ENCODE measurements around the gene CEBPB.
A peak's percentile ranks its signal among the peaks of the same experiment; 100 is the strongest.

CEBPB gene

DNA sequence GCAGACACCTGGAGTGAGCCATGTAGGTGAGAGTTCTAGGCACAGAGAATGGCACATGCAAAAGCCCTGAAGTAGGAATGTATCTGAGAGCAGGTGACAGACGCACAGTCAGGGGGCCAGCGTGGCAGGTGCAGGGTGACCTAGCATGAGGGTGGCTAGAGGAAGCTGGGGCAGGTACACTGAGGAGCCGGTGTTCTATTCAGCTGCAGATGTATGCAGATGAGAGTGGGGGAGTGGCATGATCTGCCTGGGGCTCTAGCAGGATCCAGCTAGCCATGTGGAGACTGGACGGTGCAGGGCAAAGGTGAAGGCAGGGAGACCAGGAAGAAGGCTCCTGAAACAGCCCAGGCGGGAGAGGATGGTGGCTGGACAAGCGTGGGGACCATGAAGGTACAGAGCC is 47.8 kb upstream of the CEBPB start:
- H3K36me3 ChIP-seq (ENCODE audit: control insufficient read depth, low read length), result peaks cover 46% of the 10 kb centered on the region
- no peaks in the 10 kb centered on the region for H3K9me3 ChIP-seq (ENCODE audit: control insufficient read depth, insufficient read depth, low read length)
- H3K27me3 ChIP-seq (ENCODE audit: control insufficient read depth, low read length), result no peaks in the 10 kb centered on the region
- H3K4me2 ChIP-seq (ENCODE audit: low read length), result no peak overlapping the region
- TF ChIP-seq, protein P1, sequence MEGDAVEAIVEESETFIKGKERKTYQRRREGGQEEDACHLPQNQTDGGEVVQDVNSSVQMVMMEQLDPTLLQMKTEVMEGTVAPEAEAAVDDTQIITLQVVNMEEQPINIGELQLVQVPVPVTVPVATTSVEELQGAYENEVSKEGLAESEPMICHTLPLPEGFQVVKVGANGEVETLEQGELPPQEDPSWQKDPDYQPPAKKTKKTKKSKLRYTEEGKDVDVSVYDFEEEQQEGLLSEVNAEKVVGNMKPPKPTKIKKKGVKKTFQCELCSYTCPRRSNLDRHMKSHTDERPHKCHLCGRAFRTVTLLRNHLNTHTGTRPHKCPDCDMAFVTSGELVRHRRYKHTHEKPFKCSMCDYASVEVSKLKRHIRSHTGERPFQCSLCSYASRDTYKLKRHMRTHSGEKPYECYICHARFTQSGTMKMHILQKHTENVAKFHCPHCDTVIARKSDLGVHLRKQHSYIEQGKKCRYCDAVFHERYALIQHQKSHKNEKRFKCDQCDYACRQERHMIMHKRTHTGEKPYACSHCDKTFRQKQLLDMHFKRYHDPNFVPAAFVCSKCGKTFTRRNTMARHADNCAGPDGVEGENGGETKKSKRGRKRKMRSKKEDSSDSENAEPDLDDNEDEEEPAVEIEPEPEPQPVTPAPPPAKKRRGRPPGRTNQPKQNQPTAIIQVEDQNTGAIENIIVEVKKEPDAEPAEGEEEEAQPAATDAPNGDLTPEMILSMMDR (IDR thresholded peaks at IDR 0.05; ENCODE audit: low read depth, low read length, poor library complexity, severe bottlenecking), result no peak
- H3K4me1 ChIP-seq (ENCODE audit: control insufficient read depth, low read length), result peaks cover 16% of the 10 kb centered on the region
- H3K4me3 ChIP-seq (ENCODE audit: low read length), result no peak overlapping the region
- H3K9me2 ChIP-seq (replicated peaks; ENCODE audit: control insufficient read depth, low read length), result no peaks in the 10 kb centered on the region
- no peaks in the 10 kb centered on the region for H3F3A ChIP-seq (ENCODE audit: control insufficient read depth, insufficient read depth)
- peaks cover 29% of the 10 kb centered on the region for H3K79me2 ChIP-seq (ENCODE audit: control insufficient read depth, low read length)
- no peaks in the 10 kb centered on the region for H4K20me1 ChIP-seq (ENCODE audit: control insufficient read depth, insufficient read depth, low read depth, low read length)
- H3K27ac ChIP-seq (ENCODE audit: low read depth, low read length), result no peak overlapping the region

DNA sequence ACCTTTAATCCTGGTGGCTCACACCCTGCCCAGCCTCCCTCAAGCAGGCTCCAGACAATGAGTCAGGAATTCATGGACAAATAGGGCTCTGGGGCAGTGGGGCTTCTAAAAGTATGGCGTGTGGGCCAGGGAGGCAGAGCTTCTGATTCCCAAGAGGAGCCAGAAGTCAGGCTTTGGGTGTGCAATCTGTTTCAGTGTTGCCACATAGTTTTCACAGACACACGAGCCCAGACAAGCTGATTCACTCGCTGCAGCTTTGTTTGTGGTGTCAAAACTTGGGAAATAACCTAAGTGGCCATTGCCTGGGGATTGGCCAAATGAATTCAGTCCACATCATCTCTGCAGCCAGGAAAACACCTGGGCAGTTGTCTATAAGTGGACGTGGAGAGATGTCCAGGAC is 46.3 kb upstream of the CEBPB start:
- Histone ChIP-seq H3K4me1 (ENCODE audit: control insufficient read depth, low read length) (peaks cover 21% of the 10 kb centered on the region), H3K9me3 (ENCODE audit: control insufficient read depth, insufficient read depth, low read length) (no peaks in the 10 kb centered on the region), H3K79me2 (ENCODE audit: control insufficient read depth, low read length) (peaks cover 41% of the 10 kb centered on the region), H3K27ac (ENCODE audit: low read depth, low read length) (no peak overlapping the region), H3K4me2 (ENCODE audit: low read length) (no peak overlapping the region), H3F3A (ENCODE audit: control insufficient read depth, insufficient read depth) (no peaks in the 10 kb centered on the region), H3K27me3 (ENCODE audit: control insufficient read depth, low read length) (no peaks in the 10 kb centered on the region), H3K4me3 (ENCODE audit: low read length) (no peak overlapping the region), H3K9me2 (replicated peaks; ENCODE audit: control insufficient read depth, low read length) (no peaks in the 10 kb centered on the region), H3K36me3 (ENCODE audit: control insufficient read depth, low read length) (peaks cover 49% of the 10 kb centered on the region), H4K20me1 (ENCODE audit: control insufficient read depth, insufficient read depth, low read depth, low read length) (no peaks in the 10 kb centered on the region)
- TF ChIP-seq EZH2phosphoT487 (IDR thresholded peaks at IDR 0.05; ENCODE audit: borderline replicate concordance, low read length), result no peak
- TF ChIP-seq, protein P1 (IDR thresholded peaks at IDR 0.05; ENCODE audit: low read depth, low read length, poor library complexity, severe bottlenecking), result no peak

DNA sequence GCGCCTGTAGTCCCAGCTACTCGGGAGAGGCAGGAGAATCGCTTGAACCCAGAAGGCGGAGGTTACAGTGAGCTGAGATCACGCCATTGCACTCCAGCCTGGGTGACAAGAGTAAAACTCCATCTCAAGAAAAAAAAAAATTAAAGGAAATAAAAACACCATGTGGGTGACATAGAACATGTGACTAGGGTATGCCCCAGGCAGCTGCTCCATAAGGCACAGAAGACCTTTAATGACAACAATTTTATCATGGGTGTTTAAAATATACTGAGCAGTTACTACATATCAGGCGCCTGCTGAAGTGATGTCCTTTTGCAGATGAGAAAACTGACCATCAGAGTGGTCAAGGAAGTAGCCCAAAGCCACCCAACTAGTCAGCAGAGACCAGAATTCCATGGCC is 45.1 kb upstream of the CEBPB start:
- no peaks in the 10 kb centered on the region for H3K9me3 ChIP-seq (ENCODE audit: control insufficient read depth, insufficient read depth, low read length)
- no peak overlapping the region for H3K27ac ChIP-seq (ENCODE audit: low read depth, low read length)
- no peaks in the 10 kb centered on the region for H3K27me3 ChIP-seq (ENCODE audit: control insufficient read depth, low read length)
- no peaks in the 10 kb centered on the region for H3K9me2 ChIP-seq (replicated peaks; ENCODE audit: control insufficient read depth, low read length)
- TF ChIP-seq EZH2phosphoT487 (IDR thresholded peaks at IDR 0.05; ENCODE audit: borderline replicate concordance, low read length), result no peak
- TF ChIP-seq, protein P1 (IDR thresholded peaks at IDR 0.05; ENCODE audit: low read depth, low read length, poor library complexity, severe bottlenecking), result no peak
- H3K4me2 ChIP-seq (ENCODE audit: low read length), result no peak overlapping the region
- H4K20me1 ChIP-seq (ENCODE audit: control insufficient read depth, insufficient read depth, low read depth, low read length), result no peaks in the 10 kb centered on the region
- H3K4me1 ChIP-seq (ENCODE audit: control insufficient read depth, low read length), result peaks cover 21% of the 10 kb centered on the region
- peaks cover 52% of the 10 kb centered on the region for H3K79me2 ChIP-seq (ENCODE audit: control insufficient read depth, low read length)
- H3K36me3 ChIP-seq (ENCODE audit: control insufficient read depth, low read length), result peaks cover 52% of the 10 kb centered on the region
- no peak overlapping the region for H3K4me3 ChIP-seq (ENCODE audit: low read length)
- no peaks in the 10 kb centered on the region for H3F3A ChIP-seq (ENCODE audit: control insufficient read depth, insufficient read depth)

DNA sequence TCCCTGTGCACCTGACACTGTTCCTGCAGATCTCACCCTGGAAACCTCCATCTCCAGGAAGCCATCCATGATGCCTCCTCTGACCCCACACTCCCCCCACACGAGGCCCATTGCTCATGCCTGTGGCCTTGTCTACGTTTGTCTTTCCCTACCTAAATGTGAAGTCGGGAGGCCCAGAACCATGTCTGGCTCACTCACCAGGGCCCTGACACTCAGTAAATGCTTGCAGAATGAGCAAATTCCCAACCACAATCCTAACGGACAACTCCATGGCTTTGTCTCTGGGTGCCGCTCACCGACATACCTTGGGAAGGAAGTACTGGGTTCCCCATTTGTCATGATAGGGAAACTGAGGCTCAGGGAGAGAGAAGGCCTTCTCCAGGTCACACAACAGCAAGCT is 44.4 kb upstream of the CEBPB start:
- Histone ChIP-seq H3K9me3 (ENCODE audit: control insufficient read depth, insufficient read depth, low read length) (no peaks in the 10 kb centered on the region), H3K79me2 (ENCODE audit: control insufficient read depth, low read length) (peaks cover 57% of the 10 kb centered on the region), H3K36me3 (ENCODE audit: control insufficient read depth, low read length) (peaks cover 50% of the 10 kb centered on the region), H3K27ac (ENCODE audit: low read depth, low read length) (no peak overlapping the region), H3K4me2 (ENCODE audit: low read length) (peak overlapping the region; percentile 75), H3F3A (ENCODE audit: control insufficient read depth, insufficient read depth) (no peaks in the 10 kb centered on the region), H3K9me2 (replicated peaks; ENCODE audit: control insufficient read depth, low read length) (no peaks in the 10 kb centered on the region), H3K4me3 (ENCODE audit: low read length) (peak overlapping the region; percentile 54; the same call in 1 of the 2 replicates), H4K20me1 (ENCODE audit: control insufficient read depth, insufficient read depth, low read depth, low read length) (no peaks in the 10 kb centered on the region), H3K27me3 (ENCODE audit: control insufficient read depth, low read length) (no peaks in the 10 kb centered on the region), H3K4me1 (ENCODE audit: control insufficient read depth, low read length) (peaks cover 24% of the 10 kb centered on the region)
- no peak for TF ChIP-seq EZH2phosphoT487 (IDR thresholded peaks at IDR 0.05; ENCODE audit: borderline replicate concordance, low read length)
- TF ChIP-seq, protein P1 (IDR thresholded peaks at IDR 0.05; ENCODE audit: low read depth, low read length, poor library complexity, severe bottlenecking), result no peak
